ENCODE measurements around the gene DHX34. TPM values are rescaled to one million over a fixed set of nuclear protein-coding genes. Genes with fewer than 3 reads are reported as not detected.

The DHX34 gene
- total RNA-seq, 6 donors from 2014 or later, result 8.4 to 80.7 (median 19.4) TPM

GRCh38 chr19:47323872-47324271 lies 25.2 kb upstream of the DHX34 start:
- TF ChIP-seq POLR2AphosphoS5 (IDR thresholded peaks at IDR 0.05), result no peak
- TF ChIP-seq EP300 (IDR thresholded peaks at IDR 0.05), result no peak
- TF ChIP-seq POLR2A (IDR thresholded peaks at IDR 0.05), result no peak
- ATAC-seq (ENCODE audit: low FRiP score in 2 of 2), result peak; percentile 20 to 75
- H3K27ac ChIP-seq, result peak overlapping the region; percentile 30 to 88 (median 66)
- WGBS, 2 donors, result 66 to 77% methylated on average over 12 of the region's 12 CpGs
- no peaks in the 10 kb centered on the region for H3K4me1 ChIP-seq
- no peak for DNase-seq
- no peaks in the 10 kb centered on the region for H3K9me3 ChIP-seq
- H3K36me3 ChIP-seq, result peaks cover 0 to 6% (median 0%) of the 10 kb centered on the region in 4 donors
- peak overlapping the region in 1 of 4 donors; percentile 10 for H3K4me3 ChIP-seq
- H3K27me3 ChIP-seq, result no peaks in the 10 kb centered on the region

GRCh38 chr19:47324502-47324901 lies 24.6 kb upstream of the DHX34 start:
- peak overlapping the region in 1 of 4 donors; percentile 10 for H3K4me3 ChIP-seq
- ATAC-seq (ENCODE audit: low FRiP score in 2 of 2), result peak; percentile 74 to 85
- TF ChIP-seq POLR2A (IDR thresholded peaks at IDR 0.05), result peak in 1 of 4 donors; percentile 51
- peak; percentile 64 to 83 for TF ChIP-seq POLR2AphosphoS5 (IDR thresholded peaks at IDR 0.05)
- TF ChIP-seq EP300 (IDR thresholded peaks at IDR 0.05), result peak in 2 of 4 donors; percentile 57 to 68
- TF ChIP-seq CTCF (IDR thresholded peaks at IDR 0.05), result no peak
- peak overlapping the region; percentile 30 to 88 (median 66) for H3K27ac ChIP-seq
- peaks cover 0 to 6% (median 0%) of the 10 kb centered on the region in 4 donors for H3K36me3 ChIP-seq
- H3K27me3 ChIP-seq, result no peaks in the 10 kb centered on the region
- 47 to 51% methylated on average over 9 of the region's 9 CpGs for WGBS, 2 donors
- peaks cover 0 to under 1% (median 0%) of the 10 kb centered on the region in 4 donors for H3K4me1 ChIP-seq
- H3K9me3 ChIP-seq, result no peaks in the 10 kb centered on the region
- peak in 1 of 2 donors; percentile 78 for DNase-seq

GRCh38 chr19:47330466-47330869 lies 18.6 kb upstream of the DHX34 start:
- TF ChIP-seq EP300 (IDR thresholded peaks at IDR 0.05), result peak in 1 of 4 donors; percentile 66
- no peak for TF ChIP-seq CTCF (IDR thresholded peaks at IDR 0.05)
- peak in 1 of 4 donors; percentile 54 for TF ChIP-seq POLR2A (IDR thresholded peaks at IDR 0.05)
- TF ChIP-seq POLR2AphosphoS5 (IDR thresholded peaks at IDR 0.05), result peak in 1 of 2 donors; percentile 23
- 15 to 21% methylated on average over 9 of the region's 9 CpGs for WGBS, 2 donors
- ATAC-seq (ENCODE audit: low FRiP score in 2 of 2), result peak; percentile 55 to 79
- H3K36me3 ChIP-seq, result no peaks in the 10 kb centered on the region
- no peak for DNase-seq
- H3K27ac ChIP-seq, result peak overlapping the region; percentile 82 to 86 (median 84)
- peak overlapping the region in 2 of 4 donors; percentile 13 to 31 for H3K4me3 ChIP-seq
- H3K27me3 ChIP-seq, result no peaks in the 10 kb centered on the region
- no peaks in the 10 kb centered on the region for H3K9me3 ChIP-seq
- peaks cover 4 to 14% (median 5%) of the 10 kb centered on the region in 4 donors for H3K4me1 ChIP-seq

GRCh38 chr19:47331490-47331889 lies 17.6 kb upstream of the DHX34 start:
- Histone ChIP-seq H3K4me1 (peaks cover 7 to 22% (median 11%) of the 10 kb centered on the region in 4 donors), H3K4me3 (no peak overlapping the region), H3K9me3 (no peaks in the 10 kb centered on the region), H3K27me3 (no peaks in the 10 kb centered on the region), H3K27ac (peak overlapping the region; percentile 82 to 86 (median 84)), H3K36me3 (no peaks in the 10 kb centered on the region)
- ATAC-seq (ENCODE audit: low FRiP score in 2 of 2), result no peak
- DNase-seq, result no peak
- 90% methylated on average over 6 of the region's 6 CpGs for WGBS, 2 donors
- no peak for TF ChIP-seq CTCF (IDR thresholded peaks at IDR 0.05)
- TF ChIP-seq EP300 (IDR thresholded peaks at IDR 0.05), result no peak
- TF ChIP-seq POLR2A (IDR thresholded peaks at IDR 0.05), result no peak
- TF ChIP-seq POLR2AphosphoS5 (IDR thresholded peaks at IDR 0.05), result no peak

GRCh38 chr19:47331931-47332547 lies 17.1 kb upstream of the DHX34 start, which contains the start of gene C5AR2:
TSS of gene C5AR2 (plus strand) at chr19:47332175. CDS start at chr19:47340800, 8,625 bp downstream.
- ATAC-seq (ENCODE audit: low FRiP score in 2 of 2), result peak in 1 of 2 donors; percentile 73
- Histone ChIP-seq H3K4me1 (peaks cover 12 to 27% (median 16%) of the 10 kb centered on the region in 4 donors), H3K36me3 (no peaks in the 10 kb centered on the region), H3K27me3 (no peaks in the 10 kb centered on the region), H3K27ac (peak within 1 kb of the TSS; percentile 82 to 86 (median 84)), H3K4me3 (no peak within 1 kb of the TSS), H3K9me3 (no peaks in the 10 kb centered on the region)
- peak in 1 of 4 donors; percentile 54 for TF ChIP-seq POLR2A (IDR thresholded peaks at IDR 0.05)
- no peak for TF ChIP-seq CTCF (IDR thresholded peaks at IDR 0.05)
- peak in 1 of 4 donors; percentile 10 for TF ChIP-seq EP300 (IDR thresholded peaks at IDR 0.05)
- DNase-seq, result no peak
- 56 to 65% methylated on average over 18 of the region's 18 CpGs for WGBS, 2 donors

All from upper lobe of left lung (tissue), 6 donors.